GM12892 (cell line): ENCODE measurements around the gene ATP9A.

Experiments used
- POLR2A ChIP-seq: IDR thresholded peaks from 2 replicates; pipeline ENCODE4 v1.6.1; 2011; ENCODE audit warnings: low read depth, low read length, control low read depth
- POLR2AphosphoS5 ChIP-seq: IDR thresholded peaks from 2 replicates; pipeline ENCODE4 v1.6.1; 2011; ENCODE audit warnings: low read depth, low read length, control low read depth
- TAF1 ChIP-seq: IDR thresholded peaks from 2 replicates; pipeline ENCODE4 v1.6.1; 2011; ENCODE audit warnings: low read depth, mild to moderate bottlenecking, control low read depth, low read length, borderline replicate concordance

- TF ChIP-seq POLR2AphosphoS5 (no peak), POLR2A (no peak), TAF1 (no peak)
These were observed 33.1 kb downstream of the ATP9A start for GRCh38 chr20:51734876-51735720.
